CD4-positive, alpha-beta T cell treated with Interleukin-2 at 100 ng/mL for 4 hours (primary cell): ENCODE data around the gene ASCC2.

ENCODE experiments used
- DNase-seq: peaks from one replicate; pipeline ENCODE4 v3.0.0-alpha.2; 2020; ENCODE audit warnings: low spot score

The ASCC2 gene

GRCh38 chr22:29786031-29786430 lies 52.0 kb downstream of the ASCC2 start:
- DNase-seq, result no peak

- no peak for DNase-seq
Observed at GRCh38 chr22:29784451-29785361, 53.4 kb downstream of the ASCC2 start.

GRCh38 chr22:29782061-29782845 lies 55.8 kb downstream of the ASCC2 start:
- no peak for DNase-seq

- DNase-seq, result no peak
Observed at GRCh38 chr22:29780748-29781676, 57.1 kb downstream of the ASCC2 start.

GRCh38 chr22:29780220-29780619 lies 57.9 kb downstream of the ASCC2 start:
- DNase-seq, result no peak

GRCh38 chr22:29773233-29773632 lies 64.8 kb downstream of the ASCC2 start:
- no peak for DNase-seq

- DNase-seq, result no peak
Observed at GRCh38 chr22:29772170-29772641, 65.9 kb downstream of the ASCC2 start.

GRCh38 chr22:29769723-29770321 lies 68.3 kb downstream of the ASCC2 start:
- no peak for DNase-seq

GRCh38 chr22:29768052-29768693 lies 69.9 kb downstream of the ASCC2 start:
- no peak for DNase-seq

GRCh38 chr22:29767171-29768051 lies 70.7 kb downstream of the ASCC2 start, which contains the start of gene UQCR10:
UQCR10 (plus strand) TSS chr22:29767369; CDS start chr22:29767399, 30 bp downstream.
- DNase-seq, result peak; percentile 92

- peak; percentile 96 for DNase-seq
Observed at GRCh38 chr22:29766632-29767170, 71.4 kb downstream of the ASCC2 start, which contains the start of gene ZMAT5. ZMAT5 (minus strand) TSS chr22:29767007; CDS start chr22:29748544, 18,463 bp downstream.

GRCh38 chr22:29765905-29766631 lies 72.0 kb downstream of the ASCC2 start:
- DNase-seq, result no peak

- no peak for DNase-seq
Observed at GRCh38 chr22:29762263-29762662, 75.8 kb downstream of the ASCC2 start.

- DNase-seq, result no peak
Observed at GRCh38 chr22:29758959-29759358, 79.1 kb downstream of the ASCC2 start.

GRCh38 chr22:29758068-29758622 lies 79.9 kb downstream of the ASCC2 start:
- no peak for DNase-seq

- no peak for DNase-seq
Observed at GRCh38 chr22:29757096-29757495, 81.0 kb downstream of the ASCC2 start.

GRCh38 chr22:29756341-29756740 lies 81.7 kb downstream of the ASCC2 start:
- DNase-seq, result no peak

GRCh38 chr22:29755889-29756288 lies 82.2 kb downstream of the ASCC2 start:
- no peak for DNase-seq
